HepG2 (cell line): ENCODE measurements around the gene TEF. TPM values are rescaled to one million over a fixed set of nuclear protein-coding genes. Genes with fewer than 3 reads are reported as not detected.

Source experiments
- ATAC-seq: fragments of 200-7000 bp; cut with Tn5 transposase; 3 replicates; pipeline ENCODE4 v1.9.1; 2020; ENCODE audit warnings: mild to moderate bottlenecking, moderate library complexity
- BruUV-seq: library from RNA; stranded (reverse); fragments of 400-500 nt; replicated peaks from 2 replicates; lab custom pipeline; 2021; lab: Mats Ljungman, UMichigan
- CTCF ChIA-PET: fragments of 300-600 bp; formaldehyde crosslinking; extraction: SDS; loops from one replicate; lab custom pipeline; 2021; ENCODE audit warnings: low total read pairs, inconsistent platforms, low intra/inter-chr PET ratio; lab: Yijun Ruan, JAX
- POLR2A ChIA-PET: fragments of 350-600 bp; sonication (Branson Sonifier 250); formaldehyde crosslinking; loops from one replicate; lab custom pipeline; 2020; ENCODE audit warnings: antibody characterized with exemption, inconsistent platforms; lab: Yijun Ruan, JAX
- DNase-seq: peaks from one replicate; pipeline ENCODE4 v3.0.0-alpha.2; 2015; ENCODE audit warnings: low spot score
- FAIRE-seq: peaks from 3 replicates; lab custom pipeline; 2011; peaks lifted over from hg19 to GRCh38; lab: Jason Lieb, UNC
- H2AFZ ChIP-seq: one replicate; pipeline ENCODE4 v1.6.1; 2011; ENCODE audit warnings: low read length, inconsistent platforms
- H3K27ac ChIP-seq: fragments of 300-600 bp; 3 replicates; pipeline ENCODE4 v1.8.0; 2011; ENCODE audit warnings: mixed run types, mild to moderate bottlenecking, mixed read lengths, low read length, inconsistent platforms; ENCODE audit not compliant: insufficient read depth; ENCODE audit errors: extremely low read length
- H3K27me3 ChIP-seq, 2 experiments: fragments of 200-600 bp in 1 of 2; 2 replicates in 1 of 2; 3 replicates in 1 of 2; pipeline versions ENCODE4 v1.6.0 to v1.8.0; 2011; ENCODE audit warnings: low read length in 2 of 2, mild to moderate bottlenecking in 2 of 2, moderate library complexity in 2 of 2, inconsistent platforms in 1 of 2; ENCODE audit not compliant: insufficient read depth in 2 of 2, control insufficient read depth in 1 of 2
- H3K36me3 ChIP-seq, 2 experiments: fragments of 200-600 bp in 1 of 2; replicated peaks in 1 of 2; 2 replicates in 1 of 2; 3 replicates in 1 of 2; pipeline versions ENCODE4 v1.5.1 to v1.8.0; 2011; ENCODE audit warnings: low read length in 2 of 2, inconsistent platforms in 1 of 2; ENCODE audit not compliant: insufficient read depth in 2 of 2, control insufficient read depth in 1 of 2
- H3K4me1 ChIP-seq: 2 replicates; pipeline ENCODE4 v1.5.1; 2012; ENCODE audit warnings: low read length, inconsistent platforms; ENCODE audit not compliant: insufficient read depth
- H3K4me2 ChIP-seq: 2 replicates; pipeline ENCODE4 v1.6.0; 2011; ENCODE audit warnings: low read depth, low read length, inconsistent platforms
- H3K4me3 ChIP-seq, 3 experiments: fragments of 200-600 bp in 1 of 3; sonication (generic), shearing (Covaris generic) in 1 of 3; replicated peaks in 1 of 3; 2 replicates each; pipeline ENCODE4 v1.5.1; 2011 to 2016; ENCODE audit warnings: low read length in 3 of 3, inconsistent platforms in 2 of 3, low read depth in 2 of 3, mild to moderate bottlenecking in 2 of 3, control low read depth in 1 of 3, mixed read lengths in 1 of 3; ENCODE audit not compliant: insufficient read depth in 1 of 3
- H3K79me2 ChIP-seq: one replicate; pipeline ENCODE4 v1.6.1; 2011; ENCODE audit warnings: low read length, inconsistent platforms; ENCODE audit not compliant: insufficient read depth
- H3K9ac ChIP-seq: 2 replicates; pipeline ENCODE4 v1.6.0; 2011; ENCODE audit warnings: mild to moderate bottlenecking, low read depth, low read length, inconsistent platforms; ENCODE audit not compliant: insufficient read depth
- H3K9me3 ChIP-seq: 2 replicates; pipeline ENCODE4 v1.5.1; 2012; ENCODE audit warnings: mild to moderate bottlenecking, low read length
- H4K20me1 ChIP-seq: 2 replicates; pipeline ENCODE4 v1.6.0; 2011; ENCODE audit warnings: inconsistent platforms, mild to moderate bottlenecking, low read length, moderate library complexity; ENCODE audit not compliant: insufficient read depth
- CBX5 ChIP-seq: sonication (generic); formaldehyde crosslinking; IDR thresholded peaks from 2 replicates; pipeline ENCODE4 v1.4.0; 2020; ENCODE audit warnings: missing genetic modification reagents, borderline replicate concordance
- CENPBD1 ChIP-seq: sonication (generic); formaldehyde crosslinking; IDR thresholded peaks from 2 replicates; pipeline ENCODE4 v1.8.0; 2022; ENCODE audit warnings: missing genetic modification reagents, low read depth, mild to moderate bottlenecking, borderline replicate concordance
- CSRNP1 ChIP-seq: sonication (generic); formaldehyde crosslinking; IDR thresholded peaks from 2 replicates; pipeline ENCODE4 v1.8.1; 2023; ENCODE audit warnings: mild to moderate bottlenecking, missing genetic modification reagents
- NR1H2 ChIP-seq: sonication (generic); formaldehyde crosslinking; IDR thresholded peaks from 2 replicates; pipeline ENCODE4 v1.8.1; 2022; ENCODE audit warnings: low read depth, missing genetic modification reagents, borderline replicate concordance
- PCBP1 ChIP-seq: fragments of 200-400 bp; formaldehyde crosslinking; IDR thresholded peaks from 2 replicates; pipeline ENCODE4 v1.6.1; 2017; ENCODE audit warnings: mild to moderate bottlenecking, low read depth, low read length, borderline replicate concordance
- SIX4 ChIP-seq: sonication (generic); formaldehyde crosslinking; IDR thresholded peaks from 2 replicates; pipeline ENCODE4 v1.4.0; 2020; ENCODE audit warnings: missing genetic modification reagents
- SMAD9 ChIP-seq: sonication (generic); formaldehyde crosslinking; IDR thresholded peaks from 2 replicates; pipeline ENCODE4 v1.5.1; 2020; ENCODE audit warnings: mild to moderate bottlenecking, missing genetic modification reagents
- SOX6 ChIP-seq, 2 experiments: fragments of 450-650 bp in 1 of 2; sonication (generic) in 1 of 2; formaldehyde crosslinking in 1 of 2; IDR thresholded peaks; 2 replicates each; pipeline versions ENCODE4 v1.4.0 to v1.6.1; 2017 to 2020; ENCODE audit warnings: antibody characterized with exemption in 1 of 2, mild to moderate bottlenecking in 1 of 2, missing genetic modification reagents in 1 of 2
- ZBTB34 ChIP-seq: sonication (generic); formaldehyde crosslinking; IDR thresholded peaks from 2 replicates; pipeline ENCODE4 v1.8.0; 2022; ENCODE audit warnings: mild to moderate bottlenecking, missing genetic modification reagents
- ZNF142 ChIP-seq: sonication (generic); formaldehyde crosslinking; IDR thresholded peaks from 2 replicates; pipeline ENCODE4 v1.4.0; 2020; ENCODE audit warnings: missing genetic modification reagents
- ZNF274 ChIP-seq: sonication (generic); formaldehyde crosslinking; IDR thresholded peaks from 2 replicates; pipeline ENCODE4 v1.5.1; 2020; ENCODE audit warnings: mild to moderate bottlenecking, missing genetic modification reagents
- ZNF343 ChIP-seq: sonication (generic); formaldehyde crosslinking; IDR thresholded peaks from 2 replicates; pipeline ENCODE4 v1.4.0; 2020; ENCODE audit warnings: mild to moderate bottlenecking, missing genetic modification reagents
- ZNF761 ChIP-seq: sonication (generic); formaldehyde crosslinking; conservative IDR thresholded peaks from 2 replicates; pipeline ENCODE4 v1.4.0; 2020; ENCODE audit warnings: mild to moderate bottlenecking, missing genetic modification reagents
- ZNF839 ChIP-seq: sonication (generic); formaldehyde crosslinking; IDR thresholded peaks from 2 replicates; pipeline ENCODE4 v1.4.0; 2020; ENCODE audit warnings: missing genetic modification reagents, mild to moderate bottlenecking, borderline replicate concordance
- WGBS: methylation state at CpG from one replicate; pipeline ENCODE4 v1.1.6; 2017; ENCODE audit warnings: low lambda C conversion rate; 5-methylcytosine and 5-hydroxymethylcytosine counted together
- in situ Hi-C: cut with HindIII; loops from 2 replicates; pipeline ENCODE4 v1.10.0; 2017; ENCODE audit warnings: low pct_unique_long_range_greater_than_20kb; ENCODE audit not compliant: extremely low pct_ligation_motif_present
- intact Hi-C: fragments of 100-400 bp; cut with micrococcal nuclease; formaldehyde crosslinking; loops from one replicate; pipeline ENCODE4 v1.10.0; 2022; ENCODE audit not compliant: unreplicated experiment
- polyA plus RNA-seq, 8 experiments: library from polyadenylated mRNA; depleted of rRNA in 3 of 8; stranded (reverse) in 7 of 8; unstranded in 1 of 8; fragments of >200 nt; fragmentation: Illumina TruSeq in 4 of 8; extraction: Trizol in 4 of 8; gene quantifications; 2 replicates each; pipeline versions ENCODE4 v1.2.1 to v1.2.3, GENCODE V29; 2011 to 2016; ENCODE audit warnings: low read depth in 4 of 8, missing spikeins in 1 of 8, mixed read lengths in 1 of 8; ENCODE audit not compliant: insufficient read depth in 1 of 8
- total RNA-seq, 5 experiments: library from RNA; depleted of rRNA; stranded (reverse); fragments of >200 nt; fragmentation: Illumina TruSeq; extraction: Trizol; gene quantifications; 2 replicates each; pipeline ENCODE4 v1.2.3, GENCODE V29; 2016; ENCODE audit warnings: low read depth in 1 of 5

Gene TEF
- total and polyA plus RNA-seq, 2 of the 13 experiments (the other 11 are each of a cell fraction or from before 2014, with no cell fraction given): 7.6 to 11.2 TPM

GRCh38 chr22:41384128-41384527 lies 2.4 kb downstream of the TEF start (continued):
- TF ChIP-seq ZNF142 (CRISPR knock-in tag) (no peak), ZNF274 (CRISPR knock-in tag) (no peak), ZBTB34 (CRISPR knock-in tag) (no peak), ZNF761 (CRISPR knock-in tag) (no peak), SMAD9 (no peak)
- TF ChIP-seq, all 625 proteins: peak for 0

GRCh38 chr22:41387341-41387740 lies 5.6 kb downstream of the TEF start:
- Histone ChIP-seq H3K27me3 (no peaks in the 10 kb centered on the region; a peak in 1 of 5 replicates), H3K4me3 (no peak overlapping the region), H3K4me1 (peaks cover 14% of the 10 kb centered on the region), H3K27ac (no peak overlapping the region), H3K4me2 (no peak overlapping the region), H3K9ac (no peak overlapping the region), H3K9me3 (no peaks in the 10 kb centered on the region), H3K79me2 (peaks cover 5% of the 10 kb centered on the region), H4K20me1 (no peaks in the 10 kb centered on the region), H3K36me3 (peaks cover 0 to 15% of the 10 kb centered on the region in 2 experiments; a peak in 3 of 5 replicates), H2AFZ (no peak overlapping the region)
- in situ Hi-C loops: no loop called here
- WGBS: 98% methylated on average over 4 of the region's 7 CpGs
- DNase-seq (no peak), FAIRE-seq (no peak), ATAC-seq (no peak)
- ChIA-PET CTCF (no interaction called here), POLR2A (no interaction called here)
- no TSS peak for BruUV-seq
- intact Hi-C loops: no loop called here
- TF ChIP-seq PCBP1: no peak
- no peak for TF ChIP-seq CBX5 (CRISPR knock-in tag)
- TF ChIP-seq SIX4 (CRISPR knock-in tag): no peak
- no peak for TF ChIP-seq ZNF343 (CRISPR knock-in tag)
- no peak for TF ChIP-seq ZNF839 (CRISPR knock-in tag)
- no peak for TF ChIP-seq CENPBD1 (CRISPR knock-in tag)
- TF ChIP-seq NR1H2 (CRISPR knock-in tag): no peak
- no peak for TF ChIP-seq CSRNP1 (CRISPR knock-in tag)
- TF ChIP-seq SOX6 (IDR thresholded peaks at IDR 0.05): no peak
- TF ChIP-seq SOX6 (CRISPR knock-in tag; IDR thresholded peaks at IDR 0.05): no peak
